ENCODE measurements around the gene LASP1.
"Not testable (repeated sequence)": the region's sequence is repeated elsewhere in the genome, so short reads cannot be mapped to it uniquely, and the experiment has no call there.

The LASP1 gene

GRCh38 chr17:38925263-38925995 is 55.6 kb downstream of the LASP1 start, which contains the start of gene LASP1NB:
LASP1NB (plus strand) TSS chr17:38925614.
- Histone ChIP-seq H3K4me2 (peak within 1 kb of the TSS; percentile 61 to 96 (median 82)), H3K9ac (peak within 1 kb of the TSS; percentile 1 to 79 (median 69); a peak in 20 of 22 replicates), H3K4me1 (peaks cover 55 to 73% (median 65%) of the 10 kb centered on the region in 10 experiments), H3K27ac (peak within 1 kb of the TSS in 10 of 11 experiments; percentile 25 to 92 (median 86); a peak in 18 of 22 replicates), H4K20me1 (peaks cover 0 to 33% (median 0%) of the 10 kb centered on the region in 11 experiments; a peak in 6 of 22 replicates), H3K4me3 (peak within 1 kb of the TSS in 5 of 10 experiments; percentile 26 to 52 (median 37); a peak in 7 of 20 replicates), H3K27me3 (no peaks in the 10 kb centered on the region), H3K36me3 (peaks cover 0 to 10% (median 1%) of the 10 kb centered on the region in 11 experiments; a peak in 10 of 22 replicates), H3K9me3 (replicated peaks in 1 of 11) (no peaks in the 10 kb centered on the region)
- TF ChIP-seq Cebpa-rat (IDR thresholded peaks at IDR 0.05): no peak

- peak overlapping the region; percentile 61 to 96 (median 82) for H3K4me2 ChIP-seq
- H3K27me3 ChIP-seq: no peaks in the 10 kb centered on the region
- H3K9me3 ChIP-seq (replicated peaks in 1 of 11): no peaks in the 10 kb centered on the region
- H4K20me1 ChIP-seq: peaks cover 0 to 23% (median 0%) of the 10 kb centered on the region in 11 experiments; a peak in 5 of 22 replicates
- peaks cover 45 to 62% (median 55%) of the 10 kb centered on the region in 10 experiments for H3K4me1 ChIP-seq
- peak overlapping the region in 5 of 10 experiments; percentile 26 to 52 (median 37); a peak in 6 of 20 replicates for H3K4me3 ChIP-seq
- H3K27ac ChIP-seq: peak overlapping the region in 10 of 11 experiments; percentile 25 to 92 (median 86); a peak in 18 of 22 replicates
- peak overlapping the region; percentile 1 to 79 (median 69); a peak in 20 of 22 replicates for H3K9ac ChIP-seq
- H3K36me3 ChIP-seq: no peaks in the 10 kb centered on the region
- peak in 7 of 11 experiments; percentile 16 to 92 (median 78); a peak in 9 of 22 replicates for TF ChIP-seq Cebpa-rat (IDR thresholded peaks at IDR 0.05)
These were observed 56.6 kb downstream of the LASP1 start for GRCh38 chr17:38926293-38927070.

- H4K20me1 ChIP-seq; H3K9ac ChIP-seq; H3K9me3 ChIP-seq (replicated peaks in 1 of 11); H3K4me2 ChIP-seq; H3K27me3 ChIP-seq; H3K27ac ChIP-seq; H3K4me3 ChIP-seq; H3K36me3 ChIP-seq: not testable (repeated sequence)
- peaks cover 16 to 26% (median 22%) of the 10 kb centered on the region in 10 experiments for H3K4me1 ChIP-seq
These were observed 60.9 kb downstream of the LASP1 start for GRCh38 chr17:38930782-38931181.

- H3K9ac ChIP-seq, H3K36me3 ChIP-seq: not testable (repeated sequence)
These were observed 64.1 kb downstream of the LASP1 start for GRCh38 chr17:38933962-38934361.

GRCh38 chr17:38939987-38940386 is 70.1 kb downstream of the LASP1 start:
- Histone ChIP-seq H3K4me1 (peaks cover 11 to 22% (median 17%) of the 10 kb centered on the region in 10 experiments; a peak in 19 of 20 replicates), H4K20me1 (no peaks in the 10 kb centered on the region), H3K27me3 (no peaks in the 10 kb centered on the region), H3K27ac (no peak overlapping the region), H3K36me3 (no peaks in the 10 kb centered on the region), H3K4me2 (no peak overlapping the region), H3K9ac (no peak overlapping the region), H3K9me3 (replicated peaks in 1 of 11) (no peaks in the 10 kb centered on the region), H3K4me3 (no peak overlapping the region)
- no peak for TF ChIP-seq Cebpa-rat (IDR thresholded peaks at IDR 0.05)

More at GRCh38 chr17:38933962-38934361, 64.1 kb downstream of the LASP1 start:
- not testable (repeated sequence) for H3K27me3 ChIP-seq; H3K9me3 ChIP-seq (replicated peaks in 1 of 11); H3K27ac ChIP-seq; H3K4me3 ChIP-seq; H3K4me2 ChIP-seq; H3K4me1 ChIP-seq; H4K20me1 ChIP-seq

- H3K36me3 ChIP-seq: no peaks in the 10 kb centered on the region
- no peak for TF ChIP-seq Cebpa-rat (IDR thresholded peaks at IDR 0.05)
- no peak overlapping the region for H3K4me3 ChIP-seq
- H4K20me1 ChIP-seq: no peaks in the 10 kb centered on the region
- H3K27ac ChIP-seq: no peak overlapping the region
- H3K4me2 ChIP-seq: no peak overlapping the region
- H3K27me3 ChIP-seq: no peaks in the 10 kb centered on the region
- H3K4me1 ChIP-seq: peaks cover 11 to 22% (median 17%) of the 10 kb centered on the region in 10 experiments; a peak in 19 of 20 replicates
- no peaks in the 10 kb centered on the region for H3K9me3 ChIP-seq (replicated peaks in 1 of 11)
- H3K9ac ChIP-seq: no peak overlapping the region
These were observed 70.5 kb downstream of the LASP1 start for GRCh38 chr17:38940404-38940803.

- no peak for TF ChIP-seq Cebpa-rat (IDR thresholded peaks at IDR 0.05)
- H3K9ac ChIP-seq: peak overlapping the region in 7 of 11 experiments; percentile 5 to 48 (median 39); a peak in 5 of 22 replicates
- peak overlapping the region in 8 of 11 experiments; percentile 9 to 64 (median 50); a peak in 13 of 22 replicates for H3K27ac ChIP-seq
- H4K20me1 ChIP-seq: no peaks in the 10 kb centered on the region
- no peak overlapping the region for H3K4me3 ChIP-seq
- no peaks in the 10 kb centered on the region for H3K9me3 ChIP-seq (replicated peaks in 1 of 11)
- no peaks in the 10 kb centered on the region for H3K27me3 ChIP-seq
- no peaks in the 10 kb centered on the region for H3K36me3 ChIP-seq
- H3K4me2 ChIP-seq: peak overlapping the region; percentile 24 to 68 (median 47); a peak in 20 of 22 replicates
- peaks cover 11 to 22% (median 17%) of the 10 kb centered on the region in 10 experiments; a peak in 19 of 20 replicates for H3K4me1 ChIP-seq
These were observed 73.0 kb downstream of the LASP1 start for GRCh38 chr17:38942696-38943334.

- Histone ChIP-seq H3K36me3 (no peaks in the 10 kb centered on the region), H3K27ac (no peak overlapping the region), H4K20me1 (no peaks in the 10 kb centered on the region), H3K4me3 (no peak overlapping the region), H3K27me3 (no peaks in the 10 kb centered on the region), H3K9ac (no peak overlapping the region), H3K4me1 (peaks cover 11 to 22% (median 17%) of the 10 kb centered on the region in 10 experiments; a peak in 19 of 20 replicates), H3K4me2 (peak overlapping the region in 8 of 11 experiments; percentile 1 to 52 (median 19); a peak in 12 of 22 replicates), H3K9me3 (replicated peaks in 1 of 11) (no peaks in the 10 kb centered on the region)
- TF ChIP-seq Cebpa-rat (IDR thresholded peaks at IDR 0.05): peak in 1 of 11 experiments; percentile 11; a peak in 2 of 22 replicates
These were observed 73.7 kb downstream of the LASP1 start for GRCh38 chr17:38943607-38944006.

All from BLaER1 treated with 17β-estradiol and CSF1 and Interleukin-3, amounts not matched to agents 10 nM and 100 nM (cell line).